KMS-11 (cell line): ENCODE results near the gene EMP3.

Source experiments
- H2AFZ ChIP-seq: fragments of 200-600 bp; sonication (generic); 2 replicates; pipeline ENCODE4 v1.6.1; 2016; ENCODE audit warnings: antibody characterized with exemption, mixed run types, low read depth
- H3K27ac ChIP-seq: fragments of 200-600 bp; sonication (generic); 2 replicates; pipeline ENCODE4 v1.6.1; 2016; ENCODE audit warnings: mild to moderate bottlenecking, mixed run types
- H3K27me3 ChIP-seq: fragments of 200-600 bp; sonication (generic); 2 replicates; pipeline ENCODE4 v1.6.1; 2017; ENCODE audit warnings: mild to moderate bottlenecking, low read depth, mixed run types, moderate library complexity; ENCODE audit not compliant: insufficient read depth
- H3K36me3 ChIP-seq: fragments of 200-600 bp; sonication (generic); 2 replicates; pipeline ENCODE4 v1.6.1; 2017; ENCODE audit warnings: mild to moderate bottlenecking, mixed run types; ENCODE audit not compliant: insufficient read depth
- H3K4me1 ChIP-seq: fragments of 200-600 bp; sonication (generic); 2 replicates; pipeline ENCODE4 v1.6.1; 2016; ENCODE audit warnings: mild to moderate bottlenecking, low read depth, mixed run types; ENCODE audit not compliant: poor library complexity, severe bottlenecking
- H3K4me2 ChIP-seq: fragments of 200-600 bp; sonication (generic); 2 replicates; pipeline ENCODE4 v1.7.0; 2016; ENCODE audit warnings: mild to moderate bottlenecking, mixed run types
- H3K4me3 ChIP-seq: fragments of 200-600 bp; sonication (generic); IDR thresholded peaks from 2 replicates; pipeline ENCODE4 v1.6.1; 2017; ENCODE audit warnings: low read depth, low read length, mixed read lengths; ENCODE audit not compliant: insufficient read depth
- H3K79me2 ChIP-seq: fragments of 200-600 bp; sonication (generic); 2 replicates; pipeline ENCODE4 v1.6.1; 2016; ENCODE audit warnings: low read depth, mixed run types; ENCODE audit not compliant: insufficient read depth
- H3K9ac ChIP-seq: fragments of 200-600 bp; sonication (generic); 2 replicates; pipeline ENCODE4 v1.6.1; 2016; ENCODE audit warnings: mild to moderate bottlenecking, mixed run types
- H4K20me1 ChIP-seq: fragments of 200-600 bp; sonication (generic); 2 replicates; pipeline ENCODE4 v1.6.1; 2016; ENCODE audit warnings: mild to moderate bottlenecking, mixed run types; ENCODE audit not compliant: insufficient read depth
- CTCF ChIP-seq: fragments of 200-600 bp; sonication (generic); conservative IDR thresholded peaks from 2 replicates; pipeline ENCODE4 v1.6.1; 2017; ENCODE audit warnings: low read depth, mild to moderate bottlenecking, antibody characterized with exemption, low read length, moderate library complexity, mixed read lengths

The EMP3 gene

DNA sequence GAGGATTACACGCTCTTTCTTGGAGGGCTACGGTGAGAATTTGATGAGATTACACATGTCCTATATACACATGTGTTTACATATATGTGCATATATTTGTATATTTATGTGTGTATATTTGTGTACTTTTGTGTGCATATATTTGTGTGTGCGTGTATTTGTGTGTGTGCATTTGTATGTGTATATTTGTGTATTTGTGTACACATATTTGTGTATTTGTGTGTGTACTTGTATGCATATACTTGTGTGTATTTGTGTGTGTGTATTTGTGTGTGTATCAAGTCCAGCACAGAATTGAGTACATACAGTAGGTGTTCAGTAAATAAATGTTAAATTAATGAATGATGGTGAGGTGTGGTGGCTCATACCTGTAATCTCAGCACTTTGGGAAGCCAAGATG is 36.6 kb downstream of the EMP3 start:
- Histone ChIP-seq H3K4me2 (no peak overlapping the region), H4K20me1 (no peaks in the 10 kb centered on the region), H3K4me1 (peaks cover 14% of the 10 kb centered on the region), H3K9ac (no peak overlapping the region), H3K79me2 (no peaks in the 10 kb centered on the region), H2AFZ (no peak overlapping the region), H3K4me3 (no peak overlapping the region), H3K27me3 (no peaks in the 10 kb centered on the region), H3K27ac (no peak overlapping the region), H3K36me3 (no peaks in the 10 kb centered on the region)
- TF ChIP-seq CTCF, result no peak

- Histone ChIP-seq H4K20me1 (no peaks in the 10 kb centered on the region), H3K4me1 (peaks cover 14% of the 10 kb centered on the region), H3K27me3 (no peaks in the 10 kb centered on the region), H3K79me2 (no peaks in the 10 kb centered on the region), H3K4me3 (no peak overlapping the region), H3K36me3 (no peaks in the 10 kb centered on the region), H3K9ac (peak overlapping the region; percentile 74), H3K4me2 (peak overlapping the region; percentile 99), H3K27ac (peak overlapping the region; percentile 83), H2AFZ (peak overlapping the region; percentile 78)
- TF ChIP-seq CTCF, result no peak
Measured at GRCh38 chr19:48362716-48363499, 37.6 kb downstream of the EMP3 start.

GRCh38 chr19:48363500-48363809 is 38.1 kb downstream of the EMP3 start:
- H3K36me3 ChIP-seq, result no peaks in the 10 kb centered on the region
- no peak for TF ChIP-seq CTCF
- H4K20me1 ChIP-seq, result no peaks in the 10 kb centered on the region
- no peak overlapping the region for H3K4me3 ChIP-seq
- no peaks in the 10 kb centered on the region for H3K79me2 ChIP-seq
- peak overlapping the region; percentile 99 for H3K4me2 ChIP-seq
- H3K9ac ChIP-seq, result peak overlapping the region; percentile 74
- no peaks in the 10 kb centered on the region for H3K27me3 ChIP-seq
- H3K4me1 ChIP-seq, result peaks cover 14% of the 10 kb centered on the region
- peak overlapping the region; percentile 83 for H3K27ac ChIP-seq
- H2AFZ ChIP-seq, result peak overlapping the region; percentile 78

GRCh38 chr19:48363810-48364597 is 38.7 kb downstream of the EMP3 start, which contains the start of the genes SYNGR4 and TMEM143:
Gene SYNGR4 (plus strand): TSS chr19:48364367. CDS start chr19:48365843, 1,476 bp downstream.
Gene TMEM143 (minus strand): TSS chr19:48363940. CDS start chr19:48363920, 20 bp downstream.
- no peaks in the 10 kb centered on the region for H4K20me1 ChIP-seq
- peak within 1 kb of the TSS; percentile 99 for H3K4me2 ChIP-seq
- no peaks in the 10 kb centered on the region for H3K36me3 ChIP-seq
- H3K9ac ChIP-seq, result peak within 1 kb of the TSS; percentile 74
- H3K4me3 ChIP-seq, result no peak within 1 kb of the TSS
- peaks cover 14% of the 10 kb centered on the region for H3K4me1 ChIP-seq
- no peaks in the 10 kb centered on the region for H3K79me2 ChIP-seq
- no peak for TF ChIP-seq CTCF
- H3K27ac ChIP-seq, result peak within 1 kb of the TSS; percentile 83
- H2AFZ ChIP-seq, result peak within 1 kb of the TSS; percentile 78
- no peaks in the 10 kb centered on the region for H3K27me3 ChIP-seq
